A549 treated with GW870086 at 1 μM for 4 hours (cell line): ENCODE measurements around the gene COL16A1. TPM values are rescaled to one million over a fixed set of nuclear protein-coding genes. Genes with fewer than 3 reads are reported as not detected.

Experiments
- total RNA-seq: library from RNA; stranded (reverse); fragments of 200-300 nt; extraction: Qiagen RNA extraction; gene quantifications from 5 replicates; pipeline ENCODE4 v1.2.3, GENCODE V29; 2022; ENCODE audit warnings: low read depth

Gene COL16A1
- total RNA-seq, result 4.9 to 5.9 TPM (median 5.2 TPM) in 5 replicates

DNA sequence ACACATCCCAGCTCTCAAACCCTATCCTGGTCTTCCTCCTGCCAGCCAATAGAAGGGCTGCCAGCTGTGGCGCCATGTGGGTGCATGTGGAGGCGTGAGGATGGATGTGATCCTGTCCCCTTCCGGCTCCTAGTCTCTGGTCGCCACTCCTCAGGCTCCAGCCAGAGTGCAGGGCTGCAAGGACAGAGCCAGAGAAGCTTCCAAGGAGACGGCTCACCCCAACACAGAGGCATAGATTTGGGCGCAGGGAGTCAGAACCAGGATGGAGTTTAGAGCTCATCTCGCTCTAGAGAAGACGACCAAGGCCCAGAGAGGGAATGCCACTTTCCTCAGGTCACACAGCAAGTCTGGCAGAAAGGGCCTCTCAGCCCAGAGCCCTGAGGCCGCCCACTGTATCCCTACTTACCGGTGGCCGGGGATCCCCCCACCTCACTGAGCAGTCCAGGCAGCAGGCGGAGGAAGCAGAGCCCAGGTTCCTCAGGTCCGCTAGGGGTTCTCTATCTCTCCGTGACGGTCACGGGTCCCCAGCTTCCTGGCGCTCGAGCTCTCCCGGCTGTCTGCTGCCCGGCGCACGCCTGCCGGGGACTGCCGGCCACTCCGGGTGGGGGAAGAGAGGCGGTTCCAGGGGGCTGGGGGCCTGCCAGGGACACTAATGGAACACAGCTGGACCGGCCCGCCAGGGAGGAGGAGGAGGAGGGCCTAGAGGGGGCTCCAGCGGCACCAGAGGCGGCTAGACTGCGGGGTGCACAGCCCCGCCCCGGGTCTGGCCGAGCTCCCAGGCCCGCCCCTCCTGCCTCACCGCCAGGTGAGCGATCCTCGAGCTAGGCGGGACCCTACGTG, at the start of gene COL16A1:
Gene COL16A1, minus strand, starts transcription at position 587 of the 840 bp plus-strand sequence. CDS start 1,824 bp downstream, outside the sequence.

DNA sequence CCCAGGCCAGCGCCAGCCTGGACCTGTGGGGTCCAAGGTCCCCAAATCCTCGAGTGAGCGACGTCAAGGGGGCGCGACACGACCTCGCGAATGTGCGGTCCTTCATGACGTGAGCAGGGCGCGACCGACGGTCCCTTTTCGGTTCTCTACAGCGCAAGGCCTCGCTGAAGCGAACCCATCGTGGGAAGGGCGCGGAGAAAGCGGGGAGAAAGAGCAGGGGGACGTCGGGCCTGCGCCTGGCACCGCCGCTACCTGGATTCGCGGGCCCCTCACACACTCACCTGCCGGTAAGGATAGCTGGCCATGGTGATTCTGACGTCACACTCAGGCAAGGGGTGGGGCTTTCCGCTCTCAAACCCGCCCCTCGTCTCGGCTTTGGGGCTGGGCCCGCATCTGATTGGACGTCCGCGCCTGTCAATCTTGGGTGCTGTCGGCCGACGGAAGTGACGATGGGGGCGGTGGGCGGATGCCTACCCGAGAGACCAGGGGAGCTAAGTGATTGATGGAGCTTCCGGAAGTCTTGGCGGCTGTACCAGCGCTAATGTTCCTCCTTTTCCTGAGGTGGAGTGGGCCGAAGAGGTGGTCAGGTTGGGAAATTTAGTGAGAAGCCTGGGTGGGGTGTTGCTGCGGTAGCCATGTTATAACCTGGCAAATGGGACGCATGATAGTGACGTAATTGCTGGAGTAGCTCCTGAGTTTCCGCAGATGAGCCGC, 59.1 kb downstream of the COL16A1 start, which contains the start of gene PEF1:
Gene PEF1, minus strand, starts transcription at position 317 of the 714 bp plus-strand sequence. Its CDS starts 12 bp downstream, at position 305.

DNA sequence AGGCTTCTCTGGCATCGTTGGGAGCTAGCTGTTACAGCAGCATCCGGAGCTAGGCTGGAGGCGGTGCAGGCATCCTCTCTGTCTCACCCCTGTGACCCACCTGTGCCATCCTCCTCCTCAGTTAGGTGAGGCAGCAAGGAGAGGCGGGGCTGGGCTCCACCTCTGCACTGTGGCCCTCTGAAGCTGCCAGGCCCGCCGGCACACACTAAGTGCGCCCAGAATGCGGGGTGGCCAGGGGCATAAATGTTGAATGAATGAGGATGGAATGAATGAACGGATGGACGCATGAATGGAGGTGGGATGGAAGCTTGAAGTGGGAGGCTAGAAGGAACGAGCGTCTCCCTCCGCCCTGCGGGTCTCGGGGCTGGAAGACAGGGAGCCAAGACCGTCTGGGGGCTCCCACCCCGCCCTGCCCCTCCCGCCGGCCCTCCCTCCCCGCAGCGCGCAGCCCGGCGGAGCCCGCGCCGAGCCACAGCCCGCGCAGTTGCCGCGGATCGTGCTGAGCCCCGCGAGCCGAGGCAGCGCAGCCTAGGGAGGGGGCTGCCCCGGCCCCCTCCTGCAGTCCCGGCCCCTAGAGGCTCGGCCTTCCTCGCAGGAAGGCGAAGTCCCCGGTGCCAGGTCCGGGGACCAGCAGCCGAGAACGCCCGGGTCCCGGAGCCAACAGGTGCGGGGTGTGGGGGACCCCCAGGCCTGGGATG, 86.5 kb downstream of the COL16A1 start, which contains the start of gene HCRTR1:
Gene HCRTR1, plus strand, starts transcription at position 472 of the 698 bp plus-strand sequence. CDS start 1,504 bp downstream, outside the sequence.

Other genes starting within 250 kb of the COL16A1 start
- 0.29 to 1.4 TPM (median 0.77 TPM) in 5 replicates for gene TINAGL1, start 127.5 kb downstream of the COL16A1 start, total RNA-seq
- gene HCRTR1, start 86.3 kb downstream of the COL16A1 start, total RNA-seq, result not detected in 5 replicates
- gene PEF1, start 59.1 kb downstream of the COL16A1 start, total RNA-seq, result 41.9 to 48.8 TPM (median 45.6 TPM) in 5 replicates
- 4.5 to 6.1 TPM (median 5.7 TPM) in 5 replicates for gene ADGRB2, start 60.3 kb upstream of the COL16A1 start, total RNA-seq
- 3.7 to 6.4 TPM (median 4.4 TPM) in 5 replicates for gene SPOCD1, start 112.0 kb upstream of the COL16A1 start, total RNA-seq
- 148 to 196 TPM (median 185 TPM) in 5 replicates for gene PTP4A2, start 234.4 kb upstream of the COL16A1 start, total RNA-seq